GM23248 (cell line): Measurements from ENCODE around the gene MCEMP1. TPM values are rescaled to one million over a fixed set of nuclear protein-coding genes. Genes with fewer than 3 reads are reported as not detected.

Experiments used
- DNase-seq: peaks from one replicate; pipeline ENCODE4 v3.0.0-alpha.2; 2015
- H2AFZ ChIP-seq: fragments of 200-600 bp; sonication (generic); 2 replicates; pipeline ENCODE4 v1.6.1; 2016; ENCODE audit warnings: antibody characterized with exemption
- H3F3A ChIP-seq: fragments of 200-600 bp; sonication (generic); 2 replicates; pipeline ENCODE4 v1.6.1; 2016; ENCODE audit warnings: mild to moderate bottlenecking, antibody characterized with exemption, mixed run types; ENCODE audit not compliant: insufficient read depth
- H3K27ac ChIP-seq: fragments of 200-600 bp; sonication (generic); 2 replicates; pipeline ENCODE4 v1.5.1; 2016; ENCODE audit warnings: mild to moderate bottlenecking
- H3K27me3 ChIP-seq: fragments of 200-600 bp; sonication (generic); replicated peaks from 2 replicates; pipeline ENCODE4 v1.6.1; 2016; ENCODE audit warnings: mild to moderate bottlenecking; ENCODE audit not compliant: insufficient read depth
- H3K36me3 ChIP-seq: fragments of 200-600 bp; sonication (generic); 2 replicates; pipeline ENCODE4 v1.6.1; 2016; ENCODE audit warnings: low read depth, mild to moderate bottlenecking
- H3K4me1 ChIP-seq: fragments of 200-600 bp; sonication (generic); 2 replicates; pipeline ENCODE4 v1.6.1; 2016; ENCODE audit warnings: mild to moderate bottlenecking; ENCODE audit not compliant: insufficient read depth
- H3K4me2 ChIP-seq: fragments of 200-600 bp; sonication (generic); one replicate; pipeline ENCODE4 v1.6.1; 2016; ENCODE audit warnings: mild to moderate bottlenecking; ENCODE audit not compliant: unreplicated experiment
- H3K4me3 ChIP-seq: fragments of 200-600 bp; sonication (generic); 2 replicates; pipeline ENCODE4 v1.5.1; 2016; ENCODE audit warnings: mild to moderate bottlenecking
- H3K79me2 ChIP-seq: fragments of 200-600 bp; sonication (generic); 2 replicates; pipeline ENCODE4 v1.6.1; 2016; ENCODE audit warnings: mild to moderate bottlenecking; ENCODE audit not compliant: insufficient read depth
- H3K9ac ChIP-seq: fragments of 200-600 bp; sonication (generic); 2 replicates; pipeline ENCODE4 v1.6.1; 2016; ENCODE audit warnings: mild to moderate bottlenecking
- H3K9me2 ChIP-seq: fragments of 200-600 bp; sonication (generic); 2 replicates; pipeline ENCODE4 v1.6.1; 2016; ENCODE audit warnings: mixed run types, mild to moderate bottlenecking, moderate library complexity; ENCODE audit not compliant: insufficient read depth
- H3K9me3 ChIP-seq: fragments of 200-600 bp; sonication (generic); one replicate; pipeline ENCODE4 v1.6.1; 2017; ENCODE audit warnings: low read depth
- H4K20me1 ChIP-seq: fragments of 200-600 bp; sonication (generic); 2 replicates; pipeline ENCODE4 v1.6.0; 2016; ENCODE audit not compliant: insufficient read depth
- EZH2 ChIP-seq: fragments of 200-600 bp; sonication (generic); IDR thresholded peaks from 2 replicates; pipeline ENCODE4 v1.6.1; 2018; ENCODE audit warnings: antibody characterized with exemption, mild to moderate bottlenecking; ENCODE audit not compliant: insufficient read depth, poor library complexity, severe bottlenecking
- EZH2phosphoT487 ChIP-seq: fragments of 200-600 bp; sonication (generic); IDR thresholded peaks from 2 replicates; pipeline ENCODE4 v1.6.1; 2018; ENCODE audit warnings: antibody characterized with exemption, moderate library complexity, mild to moderate bottlenecking, low read depth; ENCODE audit not compliant: insufficient read depth
- WGBS, 2 experiments: methylation state at CpG; one replicate each; pipeline ENCODE4 v1.1.6; 2015 to 2017; ENCODE audit warnings: low lambda C conversion rate in 2 of 2, low coverage in 1 of 2; ENCODE audit errors: missing lambda C conversion rate in 2 of 2; 5-methylcytosine and 5-hydroxymethylcytosine counted together
- in situ Hi-C: fragments of 300-500 bp; cut with MboI; formaldehyde crosslinking; loops from 2 replicates; pipeline ENCODE4 v1.15.0; 2020
- polyA plus RNA-seq: library from polyadenylated mRNA; unstranded; fragments of >200 nt; fragmentation: Nextera tagmentation; extraction: Ambion mirVana; gene quantifications from 2 replicates; pipeline ENCODE4 v1.2.1, GENCODE V29; 2016
- total RNA-seq: library from RNA; depleted of rRNA; stranded (reverse); fragments of >200 nt; shearing (Covaris generic); gene quantifications from 2 replicates; pipeline ENCODE4 v1.2.3, GENCODE V29; 2014

The MCEMP1 gene
- total and polyA plus RNA-seq, 2 experiments from 2014 or later: not detected

- in situ Hi-C loops: loop anchor here (10.0 kb wide), 1 partner anchor 105 kb away; no protein-coding TSS in a partner anchor
- no peak overlapping the region for H3K27ac ChIP-seq
- TF ChIP-seq EZH2phosphoT487: no peak
- TF ChIP-seq EZH2: no peak
- no peaks in the 10 kb centered on the region for H3F3A ChIP-seq
- H3K9me2 ChIP-seq: no peaks in the 10 kb centered on the region
- peaks cover 6% of the 10 kb centered on the region for H3K27me3 ChIP-seq
- no peak overlapping the region for H2AFZ ChIP-seq
- no peaks in the 10 kb centered on the region for H3K9me3 ChIP-seq
- no peaks in the 10 kb centered on the region for H4K20me1 ChIP-seq
- peak; percentile 37 for DNase-seq
- H3K4me2 ChIP-seq: no peak overlapping the region
- WGBS, 2 experiments: 3% methylated on average over 38 to 40 of the region's 43 CpGs
- no peak overlapping the region for H3K4me3 ChIP-seq
- no peaks in the 10 kb centered on the region for H3K36me3 ChIP-seq
- H3K79me2 ChIP-seq: no peaks in the 10 kb centered on the region
- H3K4me1 ChIP-seq: no peaks in the 10 kb centered on the region
- no peak overlapping the region for H3K9ac ChIP-seq
These were observed 6.6 kb upstream of the MCEMP1 start for GRCh38 chr19:7670150-7670783.

GRCh38 chr19:7670790-7671189 is 6.1 kb upstream of the MCEMP1 start:
- no peaks in the 10 kb centered on the region for H3K36me3 ChIP-seq
- no peaks in the 10 kb centered on the region for H4K20me1 ChIP-seq
- H3K4me3 ChIP-seq: no peak overlapping the region
- H3K9me3 ChIP-seq: no peaks in the 10 kb centered on the region
- no peaks in the 10 kb centered on the region for H3K9me2 ChIP-seq
- H3K9ac ChIP-seq: no peak overlapping the region
- no peak for DNase-seq
- no peak overlapping the region for H3K4me2 ChIP-seq
- H3K79me2 ChIP-seq: no peaks in the 10 kb centered on the region
- H3K27me3 ChIP-seq: peaks cover 8% of the 10 kb centered on the region
- no peak overlapping the region for H3K27ac ChIP-seq
- H2AFZ ChIP-seq: no peak overlapping the region
- TF ChIP-seq EZH2 (no peak), EZH2phosphoT487 (no peak)
- in situ Hi-C loops: loop anchor here (10.0 kb wide), 1 partner anchor 106 kb away; no protein-coding TSS in a partner anchor
- H3K4me1 ChIP-seq: no peaks in the 10 kb centered on the region
- H3F3A ChIP-seq: no peaks in the 10 kb centered on the region
- 41 to 42% methylated on average over 8 to 9 of the region's 9 CpGs for WGBS, 2 experiments

GRCh38 chr19:7672522-7672921 is 4.4 kb upstream of the MCEMP1 start:
- H3K4me2 ChIP-seq: no peak overlapping the region
- no peaks in the 10 kb centered on the region for H3K9me2 ChIP-seq
- in situ Hi-C loops: loop anchor here (10.0 kb wide), 1 partner anchor 108 kb away; no protein-coding TSS in a partner anchor
- 26 to 36% methylated on average over 9 of the region's 9 CpGs for WGBS, 2 experiments
- H2AFZ ChIP-seq: no peak overlapping the region
- H4K20me1 ChIP-seq: no peaks in the 10 kb centered on the region
- no peaks in the 10 kb centered on the region for H3K36me3 ChIP-seq
- H3K27me3 ChIP-seq: peaks cover 12% of the 10 kb centered on the region
- no peaks in the 10 kb centered on the region for H3K79me2 ChIP-seq
- no peak overlapping the region for H3K9ac ChIP-seq
- no peak for DNase-seq
- no peaks in the 10 kb centered on the region for H3K4me1 ChIP-seq
- H3K27ac ChIP-seq: no peak overlapping the region
- TF ChIP-seq EZH2phosphoT487 (no peak), EZH2 (no peak)
- no peak overlapping the region for H3K4me3 ChIP-seq
- H3F3A ChIP-seq: no peaks in the 10 kb centered on the region
- no peaks in the 10 kb centered on the region for H3K9me3 ChIP-seq

GRCh38 chr19:7674010-7675005 is 2.6 kb upstream of the MCEMP1 start:
- Histone ChIP-seq H3K4me3 (no peak overlapping the region), H3K36me3 (no peaks in the 10 kb centered on the region), H3F3A (no peaks in the 10 kb centered on the region), H3K27ac (no peak overlapping the region), H4K20me1 (no peaks in the 10 kb centered on the region), H3K4me1 (no peaks in the 10 kb centered on the region), H3K27me3 (peaks cover 18% of the 10 kb centered on the region), H3K4me2 (peak overlapping the region; percentile 5), H3K9ac (no peak overlapping the region), H3K9me2 (no peaks in the 10 kb centered on the region), H3K79me2 (no peaks in the 10 kb centered on the region), H3K9me3 (no peaks in the 10 kb centered on the region), H2AFZ (peak overlapping the region; percentile 46)
- TF ChIP-seq EZH2 (no peak), EZH2phosphoT487 (no peak)
- DNase-seq: peak; percentile 74
- 38 to 41% methylated on average over 20 to 21 of the region's 21 CpGs for WGBS, 2 experiments
- in situ Hi-C loops: loop anchor here (10.0 kb wide), 1 partner anchor 110 kb away; no protein-coding TSS in a partner anchor
